Erythroblast (primary cell): ENCODE data around the gene HOXA13.

Experiments used
- GATA1 ChIP-seq: IDR thresholded peaks from 2 replicates; pipeline ENCODE4 v1.6.1; 2011; ENCODE audit warnings: low read depth, mild to moderate bottlenecking, control low read depth, low read length, moderate library complexity
- POLR2A ChIP-seq: IDR thresholded peaks from 2 replicates; pipeline ENCODE4 v1.6.1; 2011; ENCODE audit warnings: mild to moderate bottlenecking, low read length

- TF ChIP-seq POLR2A (no peak), GATA1 (no peak)
Observed at GRCh38 chr7:27149842-27150567, 49.9 kb downstream of the HOXA13 start.
